BJ (cell line): Measurements from ENCODE around the gene DCAF15. TPM values are rescaled to one million over a fixed set of nuclear protein-coding genes. Genes with fewer than 3 reads are reported as not detected.

Experiments
- CTCF ChIA-PET: fragments of 350-600 bp; formaldehyde crosslinking; extraction: SDS; loops from one replicate; lab custom pipeline; 2021; ENCODE audit warnings: antibody characterized with exemption, inconsistent platforms; lab: Yijun Ruan, JAX
- POLR2A ChIA-PET: fragments of 300-600 bp; sonication (Branson Sonifier 250); formaldehyde crosslinking; extraction: SDS; loops from one replicate; lab custom pipeline; 2021; ENCODE audit warnings: antibody characterized with exemption; lab: Charles Lee
- DNase-seq: peaks from one replicate; pipeline ENCODE4 v3.0.0-alpha.2; 2011; ENCODE audit warnings: low read depth
- H3K27me3 ChIP-seq: 2 replicates; pipeline ENCODE4 v1.6.0; 2011; ENCODE audit warnings: low read length; ENCODE audit not compliant: control insufficient read depth, insufficient read depth
- H3K36me3 ChIP-seq: 2 replicates; pipeline ENCODE4 v1.5.1; 2011; ENCODE audit warnings: low read length; ENCODE audit not compliant: control insufficient read depth, insufficient read depth
- H3K4me3 ChIP-seq: 2 replicates; pipeline ENCODE4 v1.5.1; 2011; ENCODE audit warnings: low read depth, mild to moderate bottlenecking, control low read depth, low read length
- polyA plus RNA-seq: library from polyadenylated mRNA; depleted of rRNA; stranded (reverse); fragments of >200 nt; gene quantifications from 2 replicates; pipeline ENCODE4 v1.2.3, GENCODE V29; 2011
- TF ChIP-seq, protein P1 (sequence below): IDR thresholded peaks from 2 replicates; pipeline ENCODE4 v1.5.1; 2011; ENCODE audit warnings: low read depth, mild to moderate bottlenecking, control low read depth, inconsistent platforms, low read length, moderate library complexity; ENCODE audit not compliant: insufficient read depth

Gene DCAF15
- polyA plus RNA-seq, 1 experiment: 20.0 TPM

DNA sequence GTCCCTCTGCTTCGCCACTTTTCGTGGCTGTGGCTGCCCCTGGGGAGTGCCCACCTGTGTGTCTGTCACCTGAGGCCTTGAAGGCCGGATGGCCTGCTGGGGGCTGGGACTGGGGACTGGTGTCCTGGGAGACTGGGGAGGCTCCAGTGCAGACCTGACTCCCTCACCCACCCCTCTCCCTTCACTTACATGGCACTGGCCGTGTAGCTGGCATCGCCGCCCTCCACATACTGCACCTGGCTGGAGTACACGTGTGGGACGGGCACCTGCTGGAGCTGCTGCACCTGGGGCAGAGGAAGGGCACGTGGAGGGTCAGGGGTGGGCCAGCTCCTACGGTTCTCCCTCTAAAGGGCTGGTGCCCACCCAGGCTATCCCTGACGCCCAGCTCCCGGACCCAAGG is 25.5 kb downstream of the DCAF15 start:
- TF ChIP-seq, protein P1, sequence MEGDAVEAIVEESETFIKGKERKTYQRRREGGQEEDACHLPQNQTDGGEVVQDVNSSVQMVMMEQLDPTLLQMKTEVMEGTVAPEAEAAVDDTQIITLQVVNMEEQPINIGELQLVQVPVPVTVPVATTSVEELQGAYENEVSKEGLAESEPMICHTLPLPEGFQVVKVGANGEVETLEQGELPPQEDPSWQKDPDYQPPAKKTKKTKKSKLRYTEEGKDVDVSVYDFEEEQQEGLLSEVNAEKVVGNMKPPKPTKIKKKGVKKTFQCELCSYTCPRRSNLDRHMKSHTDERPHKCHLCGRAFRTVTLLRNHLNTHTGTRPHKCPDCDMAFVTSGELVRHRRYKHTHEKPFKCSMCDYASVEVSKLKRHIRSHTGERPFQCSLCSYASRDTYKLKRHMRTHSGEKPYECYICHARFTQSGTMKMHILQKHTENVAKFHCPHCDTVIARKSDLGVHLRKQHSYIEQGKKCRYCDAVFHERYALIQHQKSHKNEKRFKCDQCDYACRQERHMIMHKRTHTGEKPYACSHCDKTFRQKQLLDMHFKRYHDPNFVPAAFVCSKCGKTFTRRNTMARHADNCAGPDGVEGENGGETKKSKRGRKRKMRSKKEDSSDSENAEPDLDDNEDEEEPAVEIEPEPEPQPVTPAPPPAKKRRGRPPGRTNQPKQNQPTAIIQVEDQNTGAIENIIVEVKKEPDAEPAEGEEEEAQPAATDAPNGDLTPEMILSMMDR: no peak
- POLR2A ChIA-PET: no interaction called here
- Histone ChIP-seq H3K4me3 (no peak overlapping the region), H3K27me3 (no peaks in the 10 kb centered on the region), H3K36me3 (peaks cover 10% of the 10 kb centered on the region)
- CTCF ChIA-PET: interaction anchor here (0.5 to 1.2 kb wide), 3 partner anchors 16 to 504 kb away, joined by 3 read pairs; no protein-coding TSS in a partner anchor
- DNase-seq: no peak

DNA sequence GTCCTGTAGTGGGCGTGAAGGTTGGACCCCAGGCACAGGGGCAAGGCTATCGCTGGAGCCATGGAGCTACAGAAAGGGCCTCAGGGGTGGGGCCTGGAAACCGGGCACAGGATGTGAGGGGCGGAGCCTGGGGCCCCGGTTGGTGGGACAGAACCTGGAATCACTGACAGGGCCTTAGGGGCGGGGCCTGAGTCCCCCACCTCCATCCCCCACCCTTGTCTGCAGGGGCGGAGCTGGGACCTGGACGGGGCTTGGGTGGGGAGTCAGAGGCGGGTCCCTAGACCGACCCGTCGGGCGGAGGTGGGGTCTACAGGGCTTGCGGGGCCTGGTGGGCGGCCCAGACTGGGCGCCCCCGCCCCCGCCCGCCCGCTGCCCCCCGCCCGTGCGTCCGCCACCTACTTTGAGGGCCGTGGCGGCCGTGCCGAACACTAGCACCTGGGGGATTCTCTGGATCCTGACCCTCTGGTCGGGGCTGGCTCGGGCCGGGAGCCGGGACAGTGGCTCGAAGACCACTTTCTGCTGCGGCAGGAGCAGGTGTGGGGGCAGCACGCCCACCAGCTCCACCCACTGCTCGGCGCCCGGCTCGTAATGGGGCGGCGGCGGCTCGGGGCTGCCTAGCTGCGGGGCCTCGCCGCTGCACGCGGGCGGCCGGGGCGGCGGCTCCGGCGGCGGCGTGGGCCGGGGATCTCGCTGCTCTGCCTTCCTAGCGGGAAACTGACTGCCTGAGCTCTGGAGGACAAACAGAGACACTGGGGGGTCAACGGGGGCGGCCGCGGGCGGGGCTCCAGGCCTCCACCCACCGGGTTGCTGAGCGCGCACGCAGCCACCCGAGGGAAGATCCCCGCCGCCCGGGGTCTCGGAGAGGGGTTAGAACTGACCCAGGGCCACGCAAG is 26.3 kb downstream of the DCAF15 start:
- H3K27me3 ChIP-seq: no peaks in the 10 kb centered on the region
- no peak for DNase-seq
- H3K4me3 ChIP-seq: peak overlapping the region; percentile 16
- H3K36me3 ChIP-seq: peaks cover 9% of the 10 kb centered on the region
- CTCF ChIA-PET: interaction anchor here (1.0 to 1.2 kb wide), 3 partner anchors 17 to 65 kb away, joined by 3 to 4 read pairs (median 3); no protein-coding TSS in a partner anchor
- TF ChIP-seq, protein P1: no peak
- POLR2A ChIA-PET: no interaction called here

DNA sequence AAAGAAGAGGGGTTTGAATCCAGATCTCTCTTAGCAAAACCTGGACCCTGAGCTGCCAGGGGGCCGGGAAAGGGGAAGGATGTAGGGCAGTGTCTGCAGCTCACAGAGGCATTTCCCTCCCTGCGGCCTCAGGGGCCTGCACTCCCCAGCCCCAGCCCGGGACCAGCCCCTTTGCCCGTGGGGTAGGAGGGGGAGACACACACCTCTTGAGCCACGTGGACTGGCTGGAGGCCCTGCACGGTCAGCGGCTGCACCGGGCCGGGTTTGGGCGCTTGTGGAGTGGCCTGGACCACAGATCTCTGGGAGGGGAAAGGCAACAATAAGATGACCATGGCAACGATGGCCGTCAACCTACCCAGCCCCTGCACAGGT is 26.9 kb downstream of the DCAF15 start:
- peaks cover 9% of the 10 kb centered on the region for H3K36me3 ChIP-seq
- ChIA-PET CTCF (interaction anchor here (1.0 kb wide), 1 partner anchor 18 kb away, joined by 4 read pairs; no protein-coding TSS in a partner anchor), POLR2A (no interaction called here)
- TF ChIP-seq, protein P1: no peak
- H3K27me3 ChIP-seq: no peaks in the 10 kb centered on the region
- no peak for DNase-seq
- H3K4me3 ChIP-seq: peak overlapping the region; percentile 5

DNA sequence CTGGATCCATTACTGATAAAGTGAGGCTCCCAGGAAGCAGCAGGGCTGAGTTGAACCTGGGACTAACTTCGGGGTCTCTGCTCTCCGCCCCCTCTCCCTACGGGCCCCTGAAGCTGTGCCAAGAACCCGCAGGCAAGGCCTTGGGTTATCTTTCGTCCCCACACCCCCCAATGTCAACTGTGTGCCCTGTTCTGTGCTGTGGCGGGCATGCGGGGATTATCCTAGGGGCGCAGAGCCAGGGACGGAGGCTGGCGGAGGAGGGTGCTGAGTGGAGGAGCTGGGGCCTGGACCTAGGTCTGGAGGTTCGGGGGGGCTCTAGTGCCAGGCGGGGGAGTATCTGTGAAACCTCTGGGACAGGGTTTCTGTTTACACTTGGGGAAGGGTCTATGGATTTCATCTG is 27.4 kb downstream of the DCAF15 start:
- POLR2A ChIA-PET: no interaction called here

DNA sequence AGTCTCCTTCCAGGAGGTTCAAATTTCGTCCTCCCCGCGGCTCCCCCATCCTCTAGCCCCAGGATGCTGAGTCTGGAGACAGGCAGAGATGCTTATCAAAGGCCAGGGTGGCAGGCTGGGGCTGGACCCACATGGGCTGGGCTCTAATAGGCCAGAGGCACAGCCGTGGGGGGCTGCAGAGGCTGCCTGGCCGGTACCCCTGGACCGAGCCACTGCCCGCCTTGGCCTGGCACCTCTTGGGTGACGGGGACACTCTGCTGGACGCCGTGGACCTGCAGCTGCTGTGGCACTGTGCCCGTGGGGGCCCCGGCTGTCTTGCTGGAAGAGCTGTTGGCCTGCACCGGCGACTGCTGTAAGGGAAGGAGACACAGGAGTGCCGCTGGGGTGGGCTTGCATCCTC is 28.0 kb downstream of the DCAF15 start:
- TF ChIP-seq, protein P1: no peak
- ChIA-PET POLR2A (no interaction called here), CTCF (interaction anchor here (0.7 kb wide), 1 partner anchor 87 kb away, joined by 3 read pairs; no protein-coding TSS in a partner anchor)

More for the DNA sequence above, 27.4 kb downstream of the DCAF15 start:
- peaks cover 9% of the 10 kb centered on the region for H3K36me3 ChIP-seq
- no peaks in the 10 kb centered on the region for H3K27me3 ChIP-seq
- TF ChIP-seq, protein P1: no peak
- H3K4me3 ChIP-seq: no peak overlapping the region
- CTCF ChIA-PET: interaction anchor here (1.0 kb wide), 1 partner anchor 18 kb away, joined by 4 read pairs; no protein-coding TSS in a partner anchor
- DNase-seq: no peak

More for the DNA sequence above, 28.0 kb downstream of the DCAF15 start:
- peaks cover 9% of the 10 kb centered on the region for H3K36me3 ChIP-seq
- no peak overlapping the region for H3K4me3 ChIP-seq
- no peaks in the 10 kb centered on the region for H3K27me3 ChIP-seq
- DNase-seq: no peak
